Hepatocyte (in vitro differentiated cells): ENCODE results near the gene IYD.

Source experiments
- EZH2 ChIP-seq: fragments of 200-600 bp; sonication (generic); IDR thresholded peaks from 2 replicates; pipeline ENCODE4 v1.6.1; 2016; ENCODE audit warnings: antibody characterized with exemption, mild to moderate bottlenecking, borderline replicate concordance
- TF ChIP-seq, protein P1 (sequence below): fragments of 200-600 bp; sonication (generic); IDR thresholded peaks from 2 replicates; pipeline ENCODE4 v1.5.1; 2016; ENCODE audit warnings: antibody characterized with exemption, mild to moderate bottlenecking; ENCODE audit not compliant: poor library complexity

DNA sequence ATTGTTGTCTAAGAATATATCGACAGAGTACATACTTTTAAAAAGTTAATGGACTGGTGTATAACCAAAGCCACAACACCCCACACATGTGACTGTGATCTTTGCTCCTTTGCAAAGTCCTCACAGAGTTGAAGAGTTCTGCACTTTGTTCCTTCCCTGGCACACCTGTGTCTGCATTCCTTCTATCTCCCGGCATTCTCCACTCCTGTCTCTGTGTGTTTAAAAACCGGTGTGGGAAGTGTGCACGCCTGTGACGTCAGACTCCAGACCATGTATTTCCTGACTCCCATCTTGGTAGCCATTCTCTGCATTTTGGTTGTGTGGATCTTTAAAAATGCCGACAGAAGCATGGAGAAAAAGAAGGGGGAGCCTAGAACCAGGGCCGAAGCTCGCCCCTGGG lies at the start of gene IYD:
- TF ChIP-seq, protein P1, sequence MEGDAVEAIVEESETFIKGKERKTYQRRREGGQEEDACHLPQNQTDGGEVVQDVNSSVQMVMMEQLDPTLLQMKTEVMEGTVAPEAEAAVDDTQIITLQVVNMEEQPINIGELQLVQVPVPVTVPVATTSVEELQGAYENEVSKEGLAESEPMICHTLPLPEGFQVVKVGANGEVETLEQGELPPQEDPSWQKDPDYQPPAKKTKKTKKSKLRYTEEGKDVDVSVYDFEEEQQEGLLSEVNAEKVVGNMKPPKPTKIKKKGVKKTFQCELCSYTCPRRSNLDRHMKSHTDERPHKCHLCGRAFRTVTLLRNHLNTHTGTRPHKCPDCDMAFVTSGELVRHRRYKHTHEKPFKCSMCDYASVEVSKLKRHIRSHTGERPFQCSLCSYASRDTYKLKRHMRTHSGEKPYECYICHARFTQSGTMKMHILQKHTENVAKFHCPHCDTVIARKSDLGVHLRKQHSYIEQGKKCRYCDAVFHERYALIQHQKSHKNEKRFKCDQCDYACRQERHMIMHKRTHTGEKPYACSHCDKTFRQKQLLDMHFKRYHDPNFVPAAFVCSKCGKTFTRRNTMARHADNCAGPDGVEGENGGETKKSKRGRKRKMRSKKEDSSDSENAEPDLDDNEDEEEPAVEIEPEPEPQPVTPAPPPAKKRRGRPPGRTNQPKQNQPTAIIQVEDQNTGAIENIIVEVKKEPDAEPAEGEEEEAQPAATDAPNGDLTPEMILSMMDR, result no peak
- no peak for TF ChIP-seq EZH2
